HCEC 1CT (cell line): ENCODE measurements around the gene RPS15.

Experiments used
- DNase-seq: peaks from one replicate; pipeline ENCODE4 v3.0.0-alpha.2; 2017

The RPS15 gene

GRCh38 chr19:1438035-1438932 lies at the start of gene RPS15:
Gene RPS15, plus strand, starts transcription at chr19:1438396. Its CDS starts 30 bp downstream, at chr19:1438426.
- DNase-seq, result peak; percentile 90

- DNase-seq, result no peak
Measured at GRCh38 chr19:1388637-1389026, 49.6 kb upstream of the RPS15 start.

GRCh38 chr19:1389033-1389940 lies 48.9 kb upstream of the RPS15 start:
- DNase-seq, result no peak

- DNase-seq, result no peak
Measured at GRCh38 chr19:1390890-1391423, 47.2 kb upstream of the RPS15 start.

GRCh38 chr19:1392407-1392806 lies 45.8 kb upstream of the RPS15 start:
- no peak for DNase-seq

- DNase-seq, result no peak
Measured at GRCh38 chr19:1392939-1393530, 45.2 kb upstream of the RPS15 start.

GRCh38 chr19:1393841-1394240 lies 44.4 kb upstream of the RPS15 start:
- no peak for DNase-seq

- no peak for DNase-seq
Measured at GRCh38 chr19:1394252-1395193, 43.7 kb upstream of the RPS15 start.

- no peak for DNase-seq
Measured at GRCh38 chr19:1395194-1396018, 42.8 kb upstream of the RPS15 start.

- DNase-seq, result no peak
Measured at GRCh38 chr19:1396019-1396767, 42.0 kb upstream of the RPS15 start.

- no peak for DNase-seq
Measured at GRCh38 chr19:1396768-1397679, 41.2 kb upstream of the RPS15 start.

GRCh38 chr19:1397838-1398237 lies 40.4 kb upstream of the RPS15 start:
- DNase-seq, result no peak

GRCh38 chr19:1399079-1399478 lies 39.1 kb upstream of the RPS15 start:
- DNase-seq, result no peak

GRCh38 chr19:1399745-1400144 lies 38.5 kb upstream of the RPS15 start:
- DNase-seq, result no peak

- no peak for DNase-seq
Measured at GRCh38 chr19:1400281-1401137, 37.7 kb upstream of the RPS15 start.

- no peak for DNase-seq
Measured at GRCh38 chr19:1401138-1401888, 36.9 kb upstream of the RPS15 start, which contains the start of gene GAMT. Gene GAMT, minus strand, starts transcription at chr19:1401542. Its CDS starts 66 bp downstream, at chr19:1401476.

GRCh38 chr19:1401889-1402217 lies 36.3 kb upstream of the RPS15 start:
- no peak for DNase-seq
